ENCODE data around the gene BPI.
"Not testable (repeated sequence)": the region's sequence is repeated elsewhere in the genome, so short reads cannot be mapped to it uniquely, and the experiment has no call there.

The BPI gene

DNA sequence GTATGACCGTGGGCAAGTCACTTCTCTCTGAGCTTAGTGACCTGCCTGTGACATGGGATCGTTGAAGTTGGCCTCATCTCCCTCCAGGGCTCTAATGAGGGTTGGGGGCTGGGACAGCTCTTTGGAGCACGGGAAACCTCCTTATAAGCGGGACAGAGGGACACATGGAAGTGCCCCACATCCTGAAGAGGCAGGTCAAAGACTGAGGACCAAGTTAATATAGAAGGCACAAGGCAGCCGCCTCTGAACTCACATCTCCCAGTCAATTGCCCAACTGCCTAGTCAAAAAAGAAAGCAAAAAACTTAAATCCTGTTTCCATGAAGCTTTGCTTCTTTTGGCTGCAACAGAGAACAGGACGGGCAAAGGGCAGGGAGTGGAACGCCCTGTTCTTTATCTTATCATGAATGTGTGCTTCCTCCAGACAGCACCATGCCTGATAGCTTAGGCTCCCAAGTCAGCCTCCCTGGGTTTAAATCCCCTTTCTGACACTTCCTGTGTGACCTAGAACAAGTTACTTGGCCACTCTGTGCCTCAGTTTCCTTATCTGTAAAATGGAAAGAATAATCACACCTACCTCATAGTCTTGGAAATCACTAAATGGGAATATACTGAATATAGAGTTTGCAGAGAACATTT, 69.4 kb downstream of the BPI start:
- DNase-seq: no peak

DNA sequence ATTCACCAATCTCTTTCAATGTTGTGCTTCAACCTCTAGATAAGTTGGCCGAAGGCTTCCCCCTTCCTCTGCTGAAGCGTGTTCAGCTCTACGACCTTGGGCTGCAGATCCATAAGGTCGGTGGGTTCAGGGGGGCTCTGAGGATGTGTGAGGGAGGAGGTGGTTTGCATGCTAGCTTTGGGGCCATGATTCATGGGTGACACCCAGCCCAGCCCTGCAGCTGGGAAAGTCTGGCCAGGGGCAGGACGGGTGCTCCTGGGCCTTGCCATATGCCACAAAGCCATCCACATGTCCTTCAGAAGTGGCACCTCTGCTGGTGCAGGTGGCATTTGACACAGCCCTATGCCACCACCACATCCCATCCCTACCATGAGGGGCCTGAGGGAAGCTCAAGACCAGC, 69.9 kb downstream of the BPI start:
- no peak for DNase-seq

DNA sequence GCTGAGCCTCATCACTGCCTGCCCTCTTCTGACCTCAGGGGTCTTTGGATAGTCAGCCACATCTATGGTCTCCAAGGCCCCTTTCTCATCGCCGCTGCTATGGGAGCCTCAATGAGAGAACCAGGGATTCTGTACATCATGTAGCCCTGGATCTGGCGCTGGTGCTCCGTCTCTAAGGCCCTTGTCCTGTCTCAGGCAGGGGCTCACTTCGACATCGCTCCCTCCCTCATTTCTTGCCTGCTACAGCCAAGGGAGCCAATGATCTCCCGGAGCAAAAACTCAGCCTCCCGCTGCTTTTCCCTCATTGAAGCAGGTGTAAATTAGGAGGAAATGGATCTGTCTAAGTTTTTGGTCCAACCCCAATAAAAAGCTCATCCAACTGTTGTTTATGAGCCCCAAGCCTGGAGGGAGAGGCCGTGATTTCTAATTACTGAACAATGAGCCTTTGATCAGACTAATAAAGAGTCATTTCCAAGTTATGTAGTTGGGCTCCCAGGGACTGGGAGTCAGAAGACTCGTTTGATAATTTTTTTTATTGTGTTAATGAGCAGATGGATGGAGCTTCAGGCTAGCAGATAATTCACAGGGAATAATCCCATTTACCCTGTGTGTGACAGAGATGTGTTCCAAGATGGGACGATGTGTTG, 73.2 kb downstream of the BPI start:
- DNase-seq: no peak

DNA sequence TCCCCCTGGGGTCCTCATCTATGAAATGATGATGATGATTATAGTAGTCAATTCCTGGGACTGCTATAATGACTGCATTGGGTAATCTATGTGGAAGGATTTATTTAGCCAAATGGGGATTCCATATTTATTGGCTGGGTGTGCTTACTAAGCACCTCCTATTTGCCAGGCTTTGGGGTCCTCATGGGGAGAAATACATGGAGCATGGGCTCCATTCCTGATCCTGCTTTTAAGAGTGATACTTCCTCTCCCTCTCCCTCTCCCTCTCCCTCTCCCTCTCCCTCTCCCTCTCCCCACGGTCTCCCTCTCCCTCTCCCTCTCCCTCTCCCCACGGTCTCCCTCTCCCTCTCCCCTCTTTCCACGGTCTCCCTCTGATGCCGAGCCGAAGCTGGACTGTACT, 73.9 kb downstream of the BPI start:
- DNase-seq: not testable (repeated sequence)

DNA sequence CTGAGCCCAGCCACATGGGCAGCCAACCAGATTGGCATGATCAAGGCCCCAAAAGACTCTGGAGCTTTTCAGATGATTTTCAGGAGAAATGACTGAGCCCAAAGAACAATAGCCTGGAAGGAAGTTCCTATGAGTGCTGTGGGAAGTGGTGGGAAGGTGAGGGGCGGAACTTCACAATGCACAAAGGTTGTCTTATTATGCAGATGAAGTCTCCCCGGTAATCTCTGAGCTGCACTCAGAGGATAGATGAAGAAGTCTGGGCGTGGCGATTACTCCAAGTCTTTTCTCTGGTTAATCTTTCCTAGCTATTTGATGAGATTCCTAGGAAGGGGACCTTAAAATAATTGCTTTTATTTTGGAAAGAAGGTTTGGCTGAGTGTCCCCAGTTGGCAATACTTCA, 79.2 kb downstream of the BPI start:
- no peak for DNase-seq

DNA sequence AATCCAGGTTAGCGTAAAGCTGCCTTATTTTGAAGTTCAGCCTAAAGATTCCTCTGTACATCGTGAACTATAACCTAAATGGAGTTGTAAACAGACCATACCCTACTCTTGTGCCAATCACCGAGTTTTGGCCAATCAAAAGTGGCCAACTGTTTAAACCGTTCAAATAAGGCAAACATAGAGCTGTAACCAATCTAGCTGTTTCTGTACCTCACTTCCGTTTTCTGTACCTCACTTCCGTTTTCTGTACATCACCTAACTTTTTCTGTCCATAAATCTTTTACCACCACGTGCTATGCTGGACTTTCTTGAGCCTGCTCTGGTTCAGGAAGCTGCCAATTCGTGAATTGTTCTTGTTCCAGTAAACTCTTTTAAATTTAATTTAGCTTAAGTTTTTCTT, 82.0 kb downstream of the BPI start:
- DNase-seq: no peak

DNA sequence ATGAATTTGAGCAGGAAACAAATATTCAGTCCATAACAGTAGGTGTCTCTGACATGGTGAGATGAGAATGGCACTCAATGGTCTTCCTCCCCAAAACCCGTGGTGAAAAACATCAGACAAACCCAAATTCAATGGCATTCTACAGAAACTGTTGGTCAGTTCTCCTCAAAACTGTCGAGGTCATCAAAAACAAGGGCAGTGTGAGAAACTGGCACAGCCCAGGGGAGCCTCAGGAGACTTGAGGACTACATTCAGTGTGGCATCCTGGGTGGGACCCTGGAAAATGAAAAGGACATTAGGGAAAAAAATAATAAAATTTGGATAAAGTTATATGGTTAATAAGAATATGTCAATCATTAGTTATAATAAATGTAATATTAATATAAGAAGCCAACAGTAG, 82.9 kb downstream of the BPI start:
- no peak for DNase-seq
